Right renal pelvis (tissue), 4 donors: ENCODE measurements around the gene PDGFA. TPM values are rescaled to one million over a fixed set of nuclear protein-coding genes. Genes with fewer than 3 reads are reported as not detected.

Source experiments
- DNase-seq, 4 donors: peaks; one replicate each; pipeline ENCODE4 v3.0.0-alpha.2; 2013; ENCODE audit warnings: low read depth in 4 of 4, low spot score in 3 of 4, missing footprints in 1 of 4
- polyA plus RNA-seq, 4 donors: library from polyadenylated mRNA; unstranded; fragments of 120-200 nt; gene quantifications; one replicate each; pipeline ENCODE4 v1.2.1, GENCODE V29; 2013; ENCODE audit not compliant: insufficient read length in 4 of 4

Gene PDGFA
- polyA plus RNA-seq, 4 donors = 43.2 to 58.4 (median 50.7) TPM

DNA sequence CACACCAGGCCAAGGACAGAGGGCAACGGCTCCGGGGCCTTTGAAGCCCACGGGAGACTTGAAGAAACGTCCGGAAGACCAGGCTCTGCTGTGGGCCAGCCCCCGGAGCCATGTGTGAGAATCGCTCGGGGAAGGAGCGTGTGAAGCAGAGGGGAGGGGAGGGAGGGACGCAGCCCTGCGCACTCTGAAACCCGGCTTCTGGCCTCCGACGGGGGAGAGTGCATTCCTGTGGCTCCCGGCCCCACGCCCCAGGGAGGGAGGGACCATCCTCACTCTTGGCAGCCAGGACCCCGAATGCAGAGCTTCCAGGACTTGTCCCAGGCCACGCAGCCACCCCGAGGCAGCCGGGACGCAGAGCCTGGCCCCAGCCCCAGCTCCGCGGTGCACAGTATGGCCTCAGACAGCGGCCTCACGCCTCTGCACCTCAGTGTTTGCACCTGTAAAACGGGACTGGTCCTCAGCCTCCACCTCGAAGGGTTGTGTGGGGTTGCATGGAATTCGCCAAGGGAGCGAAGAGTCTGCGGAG lies 67.4 kb downstream of the PDGFA start:
- no peak for DNase-seq

DNA sequence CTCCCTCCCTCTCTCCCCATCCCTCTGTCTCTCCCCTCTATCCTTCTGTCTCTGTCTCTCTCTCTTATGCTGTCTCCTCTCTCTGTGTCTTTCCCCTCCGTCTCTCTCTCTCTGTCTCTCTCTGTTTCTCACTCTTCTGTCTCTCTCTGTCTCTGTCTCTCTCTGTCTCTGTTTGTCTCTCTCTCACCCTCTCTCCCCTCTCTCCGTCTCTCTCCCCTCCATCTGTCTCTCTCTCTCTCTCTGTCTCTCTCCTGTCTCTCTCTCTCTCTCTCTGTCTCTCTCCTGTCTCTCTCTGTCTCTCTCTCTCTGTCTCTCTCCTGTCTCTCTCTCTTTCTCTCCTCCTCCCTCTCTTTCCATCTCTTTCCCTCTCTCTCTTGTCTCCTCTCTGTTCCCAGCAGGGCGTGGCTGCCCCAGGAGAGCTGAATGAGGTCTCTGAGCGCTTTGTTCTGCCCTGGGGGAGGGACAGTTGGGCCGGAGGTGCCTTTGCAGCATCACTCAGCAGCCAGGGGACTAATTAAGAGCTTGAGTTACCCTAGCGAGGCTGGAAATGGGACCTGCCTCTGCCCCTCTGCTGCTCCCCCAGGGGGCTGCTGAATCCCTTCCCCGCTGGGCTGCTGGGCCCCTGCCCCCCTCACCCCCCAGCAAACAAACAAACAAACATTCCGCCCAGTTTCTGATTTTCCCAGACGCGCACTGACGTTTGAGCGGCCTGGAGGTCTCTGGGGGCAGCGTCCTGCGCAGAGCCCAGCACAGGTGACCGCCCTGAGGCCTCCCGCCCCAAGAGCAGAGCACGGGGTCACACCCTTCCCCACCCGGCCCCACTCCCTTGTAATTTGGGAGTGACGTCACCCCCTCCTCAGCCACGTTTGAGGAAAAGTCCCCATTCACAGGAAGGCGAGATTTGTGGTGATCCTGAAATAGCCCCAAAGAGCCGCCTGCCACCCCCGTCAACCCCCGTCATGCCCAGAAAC lies 68.1 kb downstream of the PDGFA start:
- no peak for DNase-seq

DNA sequence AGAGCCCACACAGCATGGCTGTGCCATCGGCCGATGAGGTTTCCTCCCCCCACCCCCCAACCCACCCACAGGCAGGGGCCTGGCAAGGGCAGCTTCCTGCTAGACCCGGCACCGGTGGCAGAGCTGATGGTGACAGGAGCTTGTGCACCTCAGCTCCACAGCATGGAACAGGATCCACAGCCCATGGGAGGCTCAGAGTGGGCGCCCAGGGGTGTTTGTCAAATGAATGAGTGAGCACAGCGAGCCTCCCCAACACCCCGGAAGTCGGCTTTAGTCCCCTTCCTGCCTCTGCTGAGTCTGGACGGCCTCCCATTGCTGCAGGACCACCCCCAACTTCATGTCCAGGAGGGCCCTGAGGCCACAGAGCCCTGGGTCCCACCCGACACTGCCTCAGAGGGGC lies 68.9 kb downstream of the PDGFA start:
- no peak for DNase-seq

DNA sequence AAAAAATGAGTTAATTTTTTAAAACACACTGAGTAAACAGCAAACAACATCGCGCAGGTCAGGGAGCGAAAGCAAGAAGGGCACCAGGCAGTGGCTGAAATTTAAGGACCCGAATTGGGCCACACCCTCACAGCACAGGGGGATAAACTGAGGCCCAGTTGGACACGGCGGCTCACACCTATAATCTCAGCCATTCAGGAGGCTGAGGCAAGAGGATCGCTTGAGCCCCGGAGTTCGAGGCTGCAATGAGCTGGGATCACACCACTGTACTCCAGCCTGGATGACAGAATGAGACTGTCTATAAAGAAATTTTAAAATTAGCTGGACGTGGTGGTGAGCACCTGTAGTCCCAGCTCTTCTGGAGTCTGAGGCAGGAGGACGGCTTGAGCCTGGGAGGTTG lies 69.6 kb downstream of the PDGFA start:
- no peak for DNase-seq

DNA sequence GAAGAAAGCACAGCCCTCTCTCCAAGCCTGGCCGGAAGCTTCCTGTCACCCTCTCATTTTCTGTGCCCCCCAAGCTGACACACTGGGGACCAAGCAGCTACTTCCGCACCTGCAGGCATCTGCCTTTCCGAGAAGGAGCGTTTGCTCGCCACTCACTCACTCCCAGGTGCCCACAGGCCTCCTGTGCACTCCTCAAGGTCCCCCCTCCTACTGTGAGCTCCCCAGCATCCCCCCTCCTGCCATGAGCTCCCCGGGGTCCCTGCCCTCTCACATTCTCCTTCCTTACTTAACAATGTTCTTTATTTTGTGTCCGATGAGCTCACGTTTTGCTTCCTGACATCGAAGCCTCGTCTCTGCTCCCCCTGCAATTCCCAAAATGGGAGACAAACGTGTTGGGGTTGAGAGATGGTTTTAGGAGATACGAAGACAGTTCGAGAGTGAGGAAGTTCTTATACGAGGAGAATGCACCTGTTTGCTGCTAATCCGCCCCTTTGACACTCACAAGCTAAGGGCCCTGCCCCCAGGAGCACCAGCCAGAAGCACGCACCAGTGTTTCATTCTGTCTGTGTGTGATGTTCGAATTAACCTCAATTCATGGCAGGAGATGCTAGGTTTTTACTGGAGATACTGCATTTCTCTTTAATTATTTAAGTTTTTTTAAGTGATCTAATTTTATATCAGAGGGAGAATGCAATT lies 70.2 kb downstream of the PDGFA start:
- DNase-seq = no peak

DNA sequence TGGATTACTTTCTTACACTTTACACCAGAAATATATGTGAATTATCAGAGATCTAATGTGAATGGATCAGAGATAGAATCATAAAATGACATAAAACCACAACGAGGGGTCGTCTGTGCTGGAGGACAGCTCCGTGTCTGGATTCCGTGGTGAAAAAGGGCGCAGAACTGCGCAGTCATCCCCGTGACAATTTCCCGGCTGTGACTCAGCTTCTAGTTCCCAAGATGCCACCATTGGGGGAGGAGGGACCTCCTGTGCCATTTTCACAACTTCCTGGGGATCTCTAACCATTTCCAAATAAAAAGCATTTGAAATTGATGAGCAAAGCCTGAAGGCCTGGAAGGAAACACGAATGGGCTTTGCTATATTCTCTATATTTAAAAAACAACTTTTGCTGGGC lies 72.1 kb downstream of the PDGFA start:
- DNase-seq = no peak

Other genes with a start within 250 kb of the PDGFA start
- gene FOXL3, start 229.7 kb downstream of the PDGFA start, polyA plus RNA-seq = under 1 TPM in 1 of 4 donors, not detected in 3; 0.09 TPM
- gene DNAAF5, start 206.9 kb upstream of the PDGFA start, polyA plus RNA-seq = 10 to 100 TPM; 29.6 to 37.9 (median 33.2) TPM
- 10 to 100 TPM; 34.7 to 47.2 (median 36.6) TPM for gene PRKAR1B, start 207.4 kb upstream of the PDGFA start, polyA plus RNA-seq